Fibroblast of pulmonary artery (primary cell): ENCODE results near the gene TAGAP.

Experiments used
- DNase-seq: peaks from one replicate; pipeline ENCODE4 v3.0.0-alpha.2; 2010; ENCODE audit warnings: low read depth
- H3K4me3 ChIP-seq: replicated peaks from 2 replicates; pipeline ENCODE4 v1.5.1; 2011; ENCODE audit warnings: low read depth, mild to moderate bottlenecking, control low read depth, low read length, moderate library complexity
- CTCF ChIP-seq: IDR thresholded peaks from 2 replicates; pipeline ENCODE4 v1.5.1; 2011; ENCODE audit warnings: mild to moderate bottlenecking, control low read depth, low read length, inconsistent platforms; ENCODE audit errors: missing control alignments

TAGAP gene

GRCh38 chr6:159068904-159069578 is 24.2 kb upstream of the TAGAP start:
- H3K4me3 ChIP-seq: no peak overlapping the region
- no peak for DNase-seq
- TF ChIP-seq CTCF: no peak

GRCh38 chr6:159067334-159067733 is 22.5 kb upstream of the TAGAP start:
- no peak for TF ChIP-seq CTCF
- H3K4me3 ChIP-seq: no peak overlapping the region
- no peak for DNase-seq

- H3K4me3 ChIP-seq: no peak overlapping the region
- TF ChIP-seq CTCF: no peak
- DNase-seq: no peak
Measured at GRCh38 chr6:159066483-159066882, 21.7 kb upstream of the TAGAP start.

DNA sequence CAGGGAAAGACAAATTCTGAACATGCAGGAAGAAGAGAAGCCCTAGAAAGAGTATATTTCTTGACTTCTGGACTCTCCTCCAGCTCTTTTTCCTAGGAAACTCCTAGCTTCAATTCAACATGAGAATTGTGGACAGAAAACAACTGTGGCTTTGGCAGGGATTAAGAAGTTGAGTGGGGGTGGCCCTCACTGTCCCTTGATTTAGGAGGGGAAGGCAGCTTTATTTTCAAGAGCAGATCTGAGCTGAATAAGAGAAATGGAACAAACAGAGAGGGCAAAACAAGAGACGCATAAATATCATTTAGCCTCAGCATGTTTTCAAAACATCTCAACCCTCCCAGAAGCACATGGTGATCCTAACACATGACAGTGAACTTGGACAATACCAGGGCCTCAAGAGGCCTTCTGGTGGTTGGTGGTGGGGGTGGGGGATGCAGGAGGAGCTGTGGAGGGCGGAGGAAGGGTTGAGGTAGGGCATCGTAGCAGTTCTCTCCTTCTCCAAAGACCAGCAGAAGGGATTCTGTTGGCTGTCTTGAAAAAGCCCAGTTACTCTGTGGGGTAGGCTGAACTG is 21.1 kb upstream of the TAGAP start:
- no peak for DNase-seq
- no peak overlapping the region for H3K4me3 ChIP-seq
- TF ChIP-seq CTCF: no peak

DNA sequence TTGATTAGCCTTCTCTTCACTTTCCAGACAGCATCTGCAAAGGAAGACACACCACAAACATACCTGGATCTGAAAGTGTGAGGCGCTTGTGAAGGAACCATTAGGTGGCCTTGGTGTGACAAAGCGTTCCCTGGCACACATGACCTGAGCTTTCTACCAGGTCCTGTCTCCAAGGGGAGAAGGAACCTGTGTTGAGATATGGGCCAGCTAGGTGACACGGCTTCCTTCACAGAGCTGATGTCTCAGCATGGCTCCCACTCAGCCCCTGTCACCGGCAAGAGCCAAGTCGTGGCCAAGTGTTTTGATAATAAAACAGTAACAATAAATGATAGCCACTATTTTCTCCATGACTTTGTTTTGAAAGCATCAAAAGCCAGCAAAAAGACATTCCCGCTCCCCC is 20.3 kb upstream of the TAGAP start:
- no peak for DNase-seq
- no peak for TF ChIP-seq CTCF
- H3K4me3 ChIP-seq: no peak overlapping the region

DNA sequence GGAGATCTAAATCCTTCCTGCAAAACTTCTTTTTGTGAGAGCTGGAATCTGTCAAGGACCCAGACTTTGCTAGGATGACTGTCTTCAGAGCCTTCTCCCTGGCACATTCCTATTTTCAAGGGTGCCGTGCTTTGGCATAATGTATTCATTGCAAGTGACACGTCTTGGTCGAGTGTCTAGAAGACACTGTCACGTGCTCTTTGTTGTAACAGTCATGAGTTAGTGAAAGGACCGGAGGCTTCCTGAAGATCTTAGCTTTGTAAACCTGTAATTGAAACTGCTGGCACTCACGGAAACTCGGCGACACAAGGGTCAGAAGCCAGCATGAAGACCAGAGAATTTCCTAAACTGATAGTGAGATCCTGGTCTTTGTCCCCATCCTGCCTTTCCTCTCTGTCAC is 19.7 kb upstream of the TAGAP start:
- DNase-seq: no peak
- no peak overlapping the region for H3K4me3 ChIP-seq
- no peak for TF ChIP-seq CTCF

- no peak for DNase-seq
- no peak for TF ChIP-seq CTCF
- H3K4me3 ChIP-seq: no peak overlapping the region
Measured at GRCh38 chr6:159063549-159063948, 18.8 kb upstream of the TAGAP start.
